ENCODE data around the gene GRM7.

Gene GRM7

GRCh38 chr3:7581831-7582230 lies 720.9 kb downstream of the GRM7 start:
- no peak overlapping the region for H3K9ac ChIP-seq (ENCODE audit: low read length)
- no peaks in the 10 kb centered on the region for H3K27me3 ChIP-seq (ENCODE audit: control insufficient read depth in 1 of 2, insufficient read depth in 2 of 2, low read length in 2 of 2)

GRCh38 chr3:7585052-7585451 lies 724.1 kb downstream of the GRM7 start:
- Histone ChIP-seq H3K27me3 (ENCODE audit: control insufficient read depth in 1 of 2, insufficient read depth in 2 of 2, low read length in 2 of 2) (no peaks in the 10 kb centered on the region), H3K9me3 (ENCODE audit: low read length) (no peaks in the 10 kb centered on the region), H3K27ac (ENCODE audit: low read depth, low read length) (no peak overlapping the region), H3K36me3 (ENCODE audit: insufficient read depth, low read length) (no peaks in the 10 kb centered on the region), H3K4me3 (ENCODE audit: low read depth in 1 of 2, low read length in 2 of 2) (no peak overlapping the region), H3K4me1 (ENCODE audit: insufficient read depth, low read length) (no peaks in the 10 kb centered on the region), H3K9ac (ENCODE audit: low read length) (no peak overlapping the region)

More at GRCh38 chr3:7581831-7582230, 720.9 kb downstream of the GRM7 start:
- H3K9me3 ChIP-seq (ENCODE audit: low read length), result no peaks in the 10 kb centered on the region
- no peaks in the 10 kb centered on the region for H3K4me1 ChIP-seq (ENCODE audit: insufficient read depth, low read length)
- no peaks in the 10 kb centered on the region for H3K36me3 ChIP-seq (ENCODE audit: insufficient read depth, low read length)
- H3K27ac ChIP-seq (ENCODE audit: low read depth, low read length), result no peak overlapping the region
- no peak overlapping the region for H3K4me3 ChIP-seq (ENCODE audit: low read depth in 1 of 2, low read length in 2 of 2)

GRCh38 chr3:7588236-7588635 lies 727.3 kb downstream of the GRM7 start:
- Histone ChIP-seq H3K36me3 (ENCODE audit: insufficient read depth, low read length) (no peaks in the 10 kb centered on the region), H3K9ac (ENCODE audit: low read length) (no peak overlapping the region), H3K27me3 (ENCODE audit: control insufficient read depth in 1 of 2, insufficient read depth in 2 of 2, low read length in 2 of 2) (no peaks in the 10 kb centered on the region), H3K4me3 (ENCODE audit: low read depth in 1 of 2, low read length in 2 of 2) (no peak overlapping the region), H3K9me3 (ENCODE audit: low read length) (no peaks in the 10 kb centered on the region), H3K4me1 (ENCODE audit: insufficient read depth, low read length) (no peaks in the 10 kb centered on the region), H3K27ac (ENCODE audit: low read depth, low read length) (no peak overlapping the region)

GRCh38 chr3:7589526-7589925 lies 728.6 kb downstream of the GRM7 start:
- Histone ChIP-seq H3K36me3 (ENCODE audit: insufficient read depth, low read length) (no peaks in the 10 kb centered on the region), H3K9ac (ENCODE audit: low read length) (no peak overlapping the region), H3K4me1 (ENCODE audit: insufficient read depth, low read length) (no peaks in the 10 kb centered on the region), H3K4me3 (ENCODE audit: low read depth in 1 of 2, low read length in 2 of 2) (no peak overlapping the region), H3K9me3 (ENCODE audit: low read length) (no peaks in the 10 kb centered on the region), H3K27me3 (ENCODE audit: control insufficient read depth in 1 of 2, insufficient read depth in 2 of 2, low read length in 2 of 2) (no peaks in the 10 kb centered on the region), H3K27ac (ENCODE audit: low read depth, low read length) (no peak overlapping the region)

- no peak overlapping the region for H3K9ac ChIP-seq (ENCODE audit: low read length)
- no peak overlapping the region for H3K27ac ChIP-seq (ENCODE audit: low read depth, low read length)
- H3K4me3 ChIP-seq (ENCODE audit: low read depth in 1 of 2, low read length in 2 of 2), result no peak overlapping the region
- H3K9me3 ChIP-seq (ENCODE audit: low read length), result no peaks in the 10 kb centered on the region
- no peaks in the 10 kb centered on the region for H3K36me3 ChIP-seq (ENCODE audit: insufficient read depth, low read length)
- H3K27me3 ChIP-seq (ENCODE audit: control insufficient read depth in 1 of 2, insufficient read depth in 2 of 2, low read length in 2 of 2), result no peaks in the 10 kb centered on the region
- no peaks in the 10 kb centered on the region for H3K4me1 ChIP-seq (ENCODE audit: insufficient read depth, low read length)
Observed at GRCh38 chr3:7602297-7602696, 741.4 kb downstream of the GRM7 start.

- Histone ChIP-seq H3K9me3 (ENCODE audit: low read length) (no peaks in the 10 kb centered on the region), H3K36me3 (ENCODE audit: insufficient read depth, low read length) (no peaks in the 10 kb centered on the region), H3K27me3 (ENCODE audit: control insufficient read depth in 1 of 2, insufficient read depth in 2 of 2, low read length in 2 of 2) (no peaks in the 10 kb centered on the region), H3K27ac (ENCODE audit: low read depth, low read length) (no peak overlapping the region), H3K4me3 (ENCODE audit: low read depth in 1 of 2, low read length in 2 of 2) (no peak overlapping the region), H3K4me1 (ENCODE audit: insufficient read depth, low read length) (no peaks in the 10 kb centered on the region), H3K9ac (ENCODE audit: low read length) (no peak overlapping the region)
Observed at GRCh38 chr3:7607083-7607482, 746.2 kb downstream of the GRM7 start.

- Histone ChIP-seq H3K27me3 (ENCODE audit: control insufficient read depth in 1 of 2, insufficient read depth in 2 of 2, low read length in 2 of 2) (no peaks in the 10 kb centered on the region), H3K36me3 (ENCODE audit: insufficient read depth, low read length) (no peaks in the 10 kb centered on the region), H3K27ac (ENCODE audit: low read depth, low read length) (no peak overlapping the region), H3K4me3 (ENCODE audit: low read depth in 1 of 2, low read length in 2 of 2) (no peak overlapping the region), H3K9me3 (ENCODE audit: low read length) (no peaks in the 10 kb centered on the region), H3K4me1 (ENCODE audit: insufficient read depth, low read length) (no peaks in the 10 kb centered on the region), H3K9ac (ENCODE audit: low read length) (no peak overlapping the region)
Observed at GRCh38 chr3:7607676-7608075, 746.8 kb downstream of the GRM7 start.

- Histone ChIP-seq H3K4me1 (ENCODE audit: insufficient read depth, low read length) (no peaks in the 10 kb centered on the region), H3K27ac (ENCODE audit: low read depth, low read length) (no peak overlapping the region), H3K9ac (ENCODE audit: low read length) (no peak overlapping the region), H3K36me3 (ENCODE audit: insufficient read depth, low read length) (no peaks in the 10 kb centered on the region), H3K27me3 (ENCODE audit: control insufficient read depth in 1 of 2, insufficient read depth in 2 of 2, low read length in 2 of 2) (no peaks in the 10 kb centered on the region), H3K9me3 (ENCODE audit: low read length) (no peaks in the 10 kb centered on the region), H3K4me3 (ENCODE audit: low read depth in 1 of 2, low read length in 2 of 2) (no peak overlapping the region)
Observed at GRCh38 chr3:7610634-7611033, 749.7 kb downstream of the GRM7 start.

- Histone ChIP-seq H3K4me3 (ENCODE audit: low read depth in 1 of 2, low read length in 2 of 2) (no peak overlapping the region), H3K9ac (ENCODE audit: low read length) (no peak overlapping the region)
Observed at GRCh38 chr3:7615043-7615442, 754.1 kb downstream of the GRM7 start.

GRCh38 chr3:7618606-7619005 lies 757.7 kb downstream of the GRM7 start:
- H3K27ac ChIP-seq (ENCODE audit: low read depth, low read length), result no peak overlapping the region
- H3K9ac ChIP-seq (ENCODE audit: low read length), result no peak overlapping the region
- no peaks in the 10 kb centered on the region for H3K4me1 ChIP-seq (ENCODE audit: insufficient read depth, low read length)

More at GRCh38 chr3:7615043-7615442, 754.1 kb downstream of the GRM7 start:
- H3K9me3 ChIP-seq (ENCODE audit: low read length), result no peaks in the 10 kb centered on the region
- H3K27me3 ChIP-seq (ENCODE audit: control insufficient read depth in 1 of 2, insufficient read depth in 2 of 2, low read length in 2 of 2), result no peaks in the 10 kb centered on the region
- H3K36me3 ChIP-seq (ENCODE audit: insufficient read depth, low read length), result no peaks in the 10 kb centered on the region
- no peak overlapping the region for H3K27ac ChIP-seq (ENCODE audit: low read depth, low read length)
- H3K4me1 ChIP-seq (ENCODE audit: insufficient read depth, low read length), result no peaks in the 10 kb centered on the region

GRCh38 chr3:7620401-7620800 lies 759.5 kb downstream of the GRM7 start:
- H3K36me3 ChIP-seq (ENCODE audit: insufficient read depth, low read length), result no peaks in the 10 kb centered on the region
- H3K4me3 ChIP-seq (ENCODE audit: low read depth in 1 of 2, low read length in 2 of 2), result no peak overlapping the region
- no peak overlapping the region for H3K9ac ChIP-seq (ENCODE audit: low read length)
- H3K9me3 ChIP-seq (ENCODE audit: low read length), result no peaks in the 10 kb centered on the region
- H3K4me1 ChIP-seq (ENCODE audit: insufficient read depth, low read length), result no peaks in the 10 kb centered on the region
- H3K27me3 ChIP-seq (ENCODE audit: control insufficient read depth in 1 of 2, insufficient read depth in 2 of 2, low read length in 2 of 2), result no peaks in the 10 kb centered on the region
- H3K27ac ChIP-seq (ENCODE audit: low read depth, low read length), result no peak overlapping the region

More at GRCh38 chr3:7618606-7619005, 757.7 kb downstream of the GRM7 start:
- H3K36me3 ChIP-seq (ENCODE audit: insufficient read depth, low read length), result no peaks in the 10 kb centered on the region
- no peaks in the 10 kb centered on the region for H3K9me3 ChIP-seq (ENCODE audit: low read length)
- no peaks in the 10 kb centered on the region for H3K27me3 ChIP-seq (ENCODE audit: control insufficient read depth in 1 of 2, insufficient read depth in 2 of 2, low read length in 2 of 2)
- H3K4me3 ChIP-seq (ENCODE audit: low read depth in 1 of 2, low read length in 2 of 2), result no peak overlapping the region

GRCh38 chr3:7621046-7621630 lies 760.2 kb downstream of the GRM7 start:
- Histone ChIP-seq H3K27me3 (ENCODE audit: control insufficient read depth in 1 of 2, insufficient read depth in 2 of 2, low read length in 2 of 2) (no peaks in the 10 kb centered on the region), H3K9me3 (ENCODE audit: low read length) (no peaks in the 10 kb centered on the region), H3K4me3 (ENCODE audit: low read depth in 1 of 2, low read length in 2 of 2) (no peak overlapping the region), H3K27ac (ENCODE audit: low read depth, low read length) (no peak overlapping the region), H3K9ac (ENCODE audit: low read length) (no peak overlapping the region), H3K36me3 (ENCODE audit: insufficient read depth, low read length) (no peaks in the 10 kb centered on the region), H3K4me1 (ENCODE audit: insufficient read depth, low read length) (no peaks in the 10 kb centered on the region)
